Measurements from ENCODE around the gene MICAL3. TPM values are rescaled to one million over a fixed set of nuclear protein-coding genes. Genes with fewer than 3 reads are reported as not detected.
A peak's percentile ranks its signal among the peaks of the same experiment; 100 is the strongest.

The MICAL3 gene
- total and polyA plus RNA-seq, 2 of the 8 experiments (the other 6 are each of a cell fraction or from before 2014, with no cell fraction given): 8.3 to 41.8 TPM

- Histone ChIP-seq H3K4ac (replicated peaks; ENCODE audit: insufficient read length, low read depth, low read length) (no peak overlapping the region), H2AFZ (ENCODE audit: low read length) (no peak overlapping the region), H2BK12ac (ENCODE audit: low read depth, low read length) (no peak overlapping the region), H3K79me2 (ENCODE audit: control insufficient read depth in 1 of 2, insufficient read depth in 2 of 2, low read length in 2 of 2) (no peaks in the 10 kb centered on the region), H3K4me2 (ENCODE audit: insufficient read depth in 1 of 2, low read depth in 2 of 2, low read length in 2 of 2) (no peak overlapping the region), H3K14ac (ENCODE audit: insufficient read length) (no peak overlapping the region), H3K27me3 (replicated peaks in 1 of 4; ENCODE audit: control insufficient read depth in 3 of 4, extremely low read depth in 1 of 4, insufficient read depth in 3 of 4, low read length in 3 of 4) (no peaks in the 10 kb centered on the region), H3K4me3 (ENCODE audit: extremely low read depth in 1 of 4, insufficient read depth in 2 of 4, low read depth in 3 of 4, low read length in 4 of 4) (no peak overlapping the region), H3K79me1 (ENCODE audit: low read depth, low read length) (no peaks in the 10 kb centered on the region), H3K23me2 (ENCODE audit: low read depth, low read length) (no peaks in the 10 kb centered on the region), H2AK5ac (ENCODE audit: low read depth, low read length) (no peak overlapping the region), H3K18ac (ENCODE audit: extremely low read depth, low read length) (no peak overlapping the region), H3K4me1 (replicated peaks in 1 of 4; ENCODE audit: control insufficient read depth in 3 of 4, insufficient read depth in 4 of 4, low read length in 3 of 4) (peaks cover 0 to 3% (median 0%) of the 10 kb centered on the region in 4 experiments; a peak in 3 of 7 replicates), H4K20me1 (replicated peaks in 1 of 2; ENCODE audit: control insufficient read depth in 1 of 2, insufficient read depth in 2 of 2, low read length in 2 of 2) (peaks cover 0 to 2% of the 10 kb centered on the region in 2 experiments), H3K9ac (replicated peaks in 1 of 4; ENCODE audit: extremely low read depth in 1 of 4, low read depth in 3 of 4, low read length in 3 of 4) (no peak overlapping the region), H3K9me3 (ENCODE audit: insufficient read depth in 2 of 2, low read depth in 1 of 2, low read length in 1 of 2) (no peaks in the 10 kb centered on the region), H3K56ac (replicated peaks; ENCODE audit: insufficient read length, low read depth, low read length) (no peak overlapping the region), H2BK120ac (replicated peaks; ENCODE audit: low read depth, low read length) (no peak overlapping the region), H2BK15ac (ENCODE audit: low read length) (no peak overlapping the region), H2BK20ac (ENCODE audit: low read length) (no peak overlapping the region), H4K8ac (ENCODE audit: extremely low read depth, insufficient read depth, low read length) (peak overlapping the region; percentile 60), H3K23ac (ENCODE audit: insufficient read length) (no peak overlapping the region), H3K27ac (ENCODE audit: low read depth, low read length) (no peak overlapping the region), H4K5ac (ENCODE audit: insufficient read length, low read depth, low read length) (no peak overlapping the region), H2BK5ac (ENCODE audit: low read depth, low read length) (0 out of 2 replicates have a peak overlapping the region, but pooled peaks have one; percentile 21), H3K36me3 (ENCODE audit: control insufficient read depth in 2 of 4, insufficient read depth in 4 of 4, low read length in 3 of 4) (peaks cover 0 to 4% (median 0%) of the 10 kb centered on the region in 4 experiments; a peak in 1 of 8 replicates), H4K91ac (replicated peaks; ENCODE audit: insufficient read length, low read length) (no peak overlapping the region)
- WGBS, 2 experiments (ENCODE audit: extremely low coverage in 1 of 2, insufficient coverage in 1 of 2, insufficient read length in 1 of 2, insufficient replicate concordance in 2 of 2, low coverage in 1 of 2, low lambda C conversion rate in 2 of 2, missing lambda C conversion rate in 1 of 2): 89% methylated on average over 22 of the region's 22 CpGs; no CpG with 5 or more reads in 1 of the 2 experiments
- FAIRE-seq (no peak), DNase-seq (ENCODE audit: low read depth in 1 of 2, low spot score in 2 of 2) (no peak)
- TF ChIP-seq SP2 (IDR thresholded peaks at IDR 0.05; ENCODE audit: low read length): no peak
- peak; percentile 75; the same call in 1 of the 2 replicates for TF ChIP-seq BACH1 (IDR thresholded peaks at IDR 0.05; ENCODE audit: low read length)
- POLR2A ChIA-PET (ENCODE audit: partially characterized antibody): interaction anchor here (0.8 kb wide), 1 partner anchor 31 kb away, joined by 3 read pairs; no protein-coding TSS in a partner anchor
- CTCF ChIA-PET (ENCODE audit: partially characterized antibody): interaction anchor here (0.7 to 11.3 kb wide), 4 partner anchors 16 to 87 kb away, joined by 3 to 115 read pairs (median 8); no protein-coding TSS in a partner anchor
Measured at GRCh38 chr22:17804331-17805080, 219.9 kb downstream of the MICAL3 start.
